HepG2 (cell line): ENCODE measurements around the gene KCNK10.

ENCODE experiments used
- CTCF ChIP-seq: sonication (generic); formaldehyde crosslinking; IDR thresholded peaks from 2 replicates; pipeline ENCODE4 v1.5.0; 2020; ENCODE audit warnings: mild to moderate bottlenecking, missing genetic modification reagents, moderate library complexity
- EP300 ChIP-seq, 3 experiments: sonication (generic) in 1 of 3; formaldehyde crosslinking in 1 of 3; IDR thresholded peaks; 2 replicates each; pipeline versions ENCODE4 v1.5.1 to v1.6.1; 2011 to 2020; ENCODE audit warnings: low read depth in 2 of 3, low read length in 2 of 3, borderline replicate concordance in 1 of 3, improper control_type of control experiment in 1 of 3, mild to moderate bottlenecking in 1 of 3, missing genetic modification reagents in 1 of 3, moderate library complexity in 1 of 3
- HCFC1 ChIP-seq: fragments of 150-350 bp; IDR thresholded peaks from 2 replicates; pipeline ENCODE4 v1.6.1; 2014; ENCODE audit warnings: low read depth, low read length
- HHEX ChIP-seq: IDR thresholded peaks from 2 replicates; pipeline ENCODE4 v1.6.1; 2016; ENCODE audit warnings: control low read depth
- MEIS1 ChIP-seq: sonication (generic); formaldehyde crosslinking; IDR thresholded peaks from 2 replicates; pipeline ENCODE4 v1.9.0; 2021; ENCODE audit warnings: mild to moderate bottlenecking, missing genetic modification reagents, moderate library complexity, borderline replicate concordance
- NFYC ChIP-seq: IDR thresholded peaks from 2 replicates; pipeline ENCODE4 v1.6.1; 2016; ENCODE audit warnings: missing genetic modification reagents, missing compliant biosample characterization
- PHF21A ChIP-seq: sonication (generic); formaldehyde crosslinking; IDR thresholded peaks from 2 replicates; pipeline ENCODE4 v1.5.0; 2020; ENCODE audit warnings: mild to moderate bottlenecking, missing genetic modification reagents
- RAD21 ChIP-seq: fragments of 450-650 bp; formaldehyde crosslinking; IDR thresholded peaks from 2 replicates; pipeline ENCODE4 v1.5.0; 2020; ENCODE audit warnings: mild to moderate bottlenecking
- TBL1XR1 ChIP-seq: fragments of 150-350 bp; IDR thresholded peaks from 2 replicates; pipeline ENCODE4 v1.6.1; 2014; ENCODE audit warnings: borderline replicate concordance, low read length; ENCODE audit not compliant: partially characterized antibody
- ZNF766 ChIP-seq: sonication (generic); formaldehyde crosslinking; IDR thresholded peaks from 2 replicates; pipeline ENCODE4 v1.5.0; 2020; ENCODE audit warnings: missing genetic modification reagents, borderline replicate concordance

GRCh38 chr14:88266474-88266873 lies 56.6 kb downstream of the KCNK10 start:
- TF ChIP-seq HCFC1 (no peak), TBL1XR1 (no peak), MEIS1 (CRISPR knock-in tag) (no peak), HHEX (no peak), EP300 (IDR thresholded peaks at IDR 0.05; ENCODE audit: low read depth in 2 of 2, low read length in 2 of 2) (no peak), EP300 (CRISPR knock-in tag; IDR thresholded peaks at IDR 0.05; ENCODE audit: borderline replicate concordance) (no peak), NFYC (CRISPR knock-in tag) (no peak), CTCF (CRISPR knock-in tag) (no peak), PHF21A (CRISPR knock-in tag) (no peak), RAD21 (no peak), ZNF766 (no peak)
